ENCODE measurements around the gene MMP23B.

MMP23B gene

GRCh38 chr1:1605034-1605591 lies 26.9 kb upstream of the MMP23B start:
- Histone ChIP-seq H3K4me1 (peaks cover 0 to 8% (median 7%) of the 10 kb centered on the region in 4 donors), H3K36me3 (no peaks in the 10 kb centered on the region), H3K9me3 (no peaks in the 10 kb centered on the region), H3K4me3 (no peak overlapping the region), H3K27ac (no peak overlapping the region), H3K27me3 (peaks cover 0 to 53% of the 10 kb centered on the region in 2 donors)
- intact Hi-C loops (cut with DNase I; ENCODE audit: low total_unique reads), result no loop called here
- no peak for DNase-seq
- no peak for TF ChIP-seq CTCF (IDR thresholded peaks at IDR 0.05)

- Histone ChIP-seq H3K4me3 (no peak overlapping the region), H3K27me3 (peaks cover 0 to 47% of the 10 kb centered on the region in 2 donors), H3K9me3 (no peaks in the 10 kb centered on the region), H3K4me1 (peaks cover 0 to 2% (median under 1%) of the 10 kb centered on the region in 4 donors), H3K27ac (no peak overlapping the region), H3K36me3 (no peaks in the 10 kb centered on the region)
- TF ChIP-seq CTCF (IDR thresholded peaks at IDR 0.05), result no peak
- no peak for DNase-seq
- intact Hi-C loops (cut with DNase I; ENCODE audit: low total_unique reads), result no loop called here
These were observed 26.2 kb upstream of the MMP23B start for GRCh38 chr1:1605724-1606123.

- Histone ChIP-seq H3K4me3 (no peak overlapping the region), H3K36me3 (no peaks in the 10 kb centered on the region), H3K4me1 (no peaks in the 10 kb centered on the region), H3K9me3 (no peaks in the 10 kb centered on the region), H3K27ac (no peak overlapping the region), H3K27me3 (peaks cover 0 to 42% of the 10 kb centered on the region in 2 donors)
- no peak for DNase-seq
- intact Hi-C loops (cut with DNase I; ENCODE audit: low total_unique reads), result no loop called here
- TF ChIP-seq CTCF (IDR thresholded peaks at IDR 0.05), result no peak
These were observed 25.7 kb upstream of the MMP23B start for GRCh38 chr1:1606232-1606631.

GRCh38 chr1:1609822-1610485 lies 22.0 kb upstream of the MMP23B start:
- H3K27me3 ChIP-seq, result peaks cover 0 to 6% of the 10 kb centered on the region in 2 donors
- no peak overlapping the region for H3K4me3 ChIP-seq
- TF ChIP-seq CTCF (IDR thresholded peaks at IDR 0.05), result no peak
- H3K9me3 ChIP-seq, result no peaks in the 10 kb centered on the region
- H3K36me3 ChIP-seq, result no peaks in the 10 kb centered on the region
- DNase-seq, result no peak
- H3K27ac ChIP-seq, result no peak overlapping the region
- peaks cover 5 to 21% (median 17%) of the 10 kb centered on the region in 4 donors for H3K4me1 ChIP-seq
- intact Hi-C loops (cut with DNase I; ENCODE audit: low total_unique reads), result no loop called here

- DNase-seq, result no peak
- intact Hi-C loops (cut with DNase I; ENCODE audit: low total_unique reads), result no loop called here
- Histone ChIP-seq H3K4me3 (no peak overlapping the region), H3K27ac (no peak overlapping the region), H3K36me3 (no peaks in the 10 kb centered on the region), H3K9me3 (no peaks in the 10 kb centered on the region), H3K4me1 (peaks cover 5 to 21% (median 17%) of the 10 kb centered on the region in 4 donors), H3K27me3 (no peaks in the 10 kb centered on the region)
- no peak for TF ChIP-seq CTCF (IDR thresholded peaks at IDR 0.05)
These were observed 21.2 kb upstream of the MMP23B start for GRCh38 chr1:1610796-1611195.

All from tibial artery (tissue), 4 donors.